Liver (tissue), 9 donors: Measurements from ENCODE around the gene MMP28. TPM values are rescaled to one million over a fixed set of nuclear protein-coding genes. Genes with fewer than 3 reads are reported as not detected.

ENCODE experiments used
- DNase-seq: peaks from one replicate; pipeline ENCODE4 v3.0.0-alpha.2; 2017; ENCODE audit warnings: low spot score
- H3K27ac ChIP-seq, 2 donors: one replicate each; pipeline ENCODE4 v1.7.0; 2013; ENCODE audit warnings: inconsistent platforms in 2 of 2, low read length in 2 of 2, control low read depth in 1 of 2, low read depth in 1 of 2, mild to moderate bottlenecking in 1 of 2
- H3K27me3 ChIP-seq, 4 donors: one replicate each; pipeline versions ENCODE4 v1.6.1 to v1.7.0; 2013; ENCODE audit warnings: low read length in 3 of 4, inconsistent platforms in 1 of 4, mild to moderate bottlenecking in 1 of 4, moderate library complexity in 1 of 4; ENCODE audit not compliant: control insufficient read depth in 4 of 4, insufficient read depth in 4 of 4
- H3K36me3 ChIP-seq, 4 donors: one replicate each; pipeline versions ENCODE4 v1.6.1 to v1.7.0; 2013; ENCODE audit warnings: low read length in 3 of 4, mild to moderate bottlenecking in 3 of 4, low read depth in 1 of 4, moderate library complexity in 1 of 4; ENCODE audit not compliant: control insufficient read depth in 4 of 4, insufficient read depth in 3 of 4
- H3K4me1 ChIP-seq, 4 donors: one replicate each; pipeline versions ENCODE4 v1.6.1 to v1.7.0; 2013; ENCODE audit warnings: low read length in 3 of 4, mild to moderate bottlenecking in 3 of 4, moderate library complexity in 1 of 4; ENCODE audit not compliant: control insufficient read depth in 4 of 4, insufficient read depth in 4 of 4
- H3K4me3 ChIP-seq, 3 donors: one replicate each; pipeline versions ENCODE4 v1.6.1 to v1.7.0; 2013; ENCODE audit warnings: low read length in 3 of 3, control low read depth in 1 of 3, low read depth in 1 of 3, mild to moderate bottlenecking in 1 of 3
- H3K9ac ChIP-seq, 2 donors: one replicate each; pipeline ENCODE4 v1.7.0; 2013; ENCODE audit warnings: low read length in 2 of 2, mild to moderate bottlenecking in 2 of 2, moderate library complexity in 2 of 2, control low read depth in 1 of 2, low read depth in 1 of 2
- H3K9me3 ChIP-seq, 4 donors: one replicate each; pipeline versions ENCODE4 v1.6.1 to v1.7.0; 2013; ENCODE audit warnings: low read length in 3 of 4; ENCODE audit not compliant: control insufficient read depth in 4 of 4
- ATF3 ChIP-seq: IDR thresholded peaks from 2 replicates; pipeline ENCODE4 v1.6.1; 2016; ENCODE audit warnings: antibody characterized with exemption
- CTCF ChIP-seq: fragments of 150-350 bp; IDR thresholded peaks from 2 replicates; pipeline ENCODE4 v1.5.1; 2017; ENCODE audit warnings: improper control_type of control experiment, low read depth, low read length; ENCODE audit not compliant: missing input control
- EGR1 ChIP-seq, 2 donors: IDR thresholded peaks; 2 replicates each; pipeline ENCODE4 v1.6.1; 2016 to 2018; ENCODE audit warnings: antibody characterized with exemption in 2 of 2, low read depth in 2 of 2
- FOXA1 ChIP-seq: IDR thresholded peaks from 2 replicates; pipeline ENCODE4 v1.6.1; 2016; ENCODE audit warnings: antibody characterized with exemption
- FOXA2 ChIP-seq: IDR thresholded peaks from 2 replicates; pipeline ENCODE4 v1.6.1; 2016; ENCODE audit warnings: antibody characterized with exemption
- GABPA ChIP-seq, 2 donors: IDR thresholded peaks in 1 of 2; conservative IDR thresholded peaks in 1 of 2; 2 replicates each; pipeline ENCODE4 v1.6.1; 2016; ENCODE audit warnings: antibody characterized with exemption in 2 of 2, mild to moderate bottlenecking in 1 of 2, moderate library complexity in 1 of 2
- HNF4A ChIP-seq, 2 donors: conservative IDR thresholded peaks; 2 replicates each; pipeline ENCODE4 v1.6.1; 2016; ENCODE audit warnings: antibody characterized with exemption in 2 of 2, mild to moderate bottlenecking in 2 of 2
- HNF4G ChIP-seq: IDR thresholded peaks from 2 replicates; pipeline ENCODE4 v1.6.1; 2016; ENCODE audit warnings: antibody characterized with exemption
- JUND ChIP-seq, 2 donors: IDR thresholded peaks; 2 replicates each; pipeline ENCODE4 v1.6.1; 2016; ENCODE audit warnings: antibody characterized with exemption in 2 of 2
- NR2F2 ChIP-seq: IDR thresholded peaks from 2 replicates; pipeline ENCODE4 v1.6.1; 2016; ENCODE audit warnings: antibody characterized with exemption
- RAD21 ChIP-seq, 2 donors: IDR thresholded peaks; 2 replicates each; pipeline ENCODE4 v1.6.1; 2016; ENCODE audit warnings: antibody characterized with exemption in 2 of 2, mild to moderate bottlenecking in 2 of 2
- RXRA ChIP-seq, 2 donors: IDR thresholded peaks; 2 replicates each; pipeline ENCODE4 v1.6.1; 2017 to 2018; ENCODE audit warnings: antibody characterized with exemption in 2 of 2, mild to moderate bottlenecking in 1 of 2
- SP1 ChIP-seq: IDR thresholded peaks from 2 replicates; pipeline ENCODE4 v1.6.1; 2018; ENCODE audit warnings: antibody characterized with exemption, mild to moderate bottlenecking
- TAF1 ChIP-seq: conservative IDR thresholded peaks from 2 replicates; pipeline ENCODE4 v1.6.1; 2016; ENCODE audit warnings: antibody characterized with exemption, mild to moderate bottlenecking
- YY1 ChIP-seq: IDR thresholded peaks from 2 replicates; pipeline ENCODE4 v1.6.1; 2016; ENCODE audit warnings: antibody characterized with exemption, mild to moderate bottlenecking
- ZBTB33 ChIP-seq: IDR thresholded peaks from 2 replicates; pipeline ENCODE4 v1.6.1; 2016; ENCODE audit warnings: antibody characterized with exemption
- WGBS: extraction: QIAGEN DNeasy Blood & Tissue Kit; methylation state at CpG from one replicate; pipeline ENCODE4 v1.1.7; 2013; 5-methylcytosine and 5-hydroxymethylcytosine counted together
- polyA plus RNA-seq, 2 donors: library from polyadenylated mRNA; stranded (reverse) in 1 of 2; unstranded in 1 of 2; fragments of 200-250 nt in 1 of 2; fragments of >200 nt in 1 of 2; fragmentation: Nextera tagmentation in 1 of 2; extraction: Ambion mirVana in 1 of 2; gene quantifications; one replicate each; pipeline versions ENCODE4 v1.2.1 to v1.2.3, GENCODE V29; 2013 to 2015
- total RNA-seq, 2 donors: library from RNA; depleted of rRNA; stranded (reverse); fragments of >200 nt; gene quantifications; one replicate each; pipeline ENCODE4 v1.2.3, GENCODE V29; 2014
- TF ChIP-seq, protein P1 (sequence below): IDR thresholded peaks from 2 replicates; pipeline ENCODE4 v1.6.1; 2016; ENCODE audit warnings: antibody characterized with exemption
- TF ChIP-seq, protein P2 (sequence below): IDR thresholded peaks from 2 replicates; pipeline ENCODE4 v1.6.1; 2016; ENCODE audit warnings: antibody characterized with exemption, mild to moderate bottlenecking
- donor health status: healthy.
- donor health status: healthy.
- donor health status: healthy.
- donor health status: healthy.
- donor health status: healthy.

The MMP28 gene
- total and polyA plus RNA-seq, 4 donors, result 0.14 to 0.75 (median 0.44) TPM

DNA sequence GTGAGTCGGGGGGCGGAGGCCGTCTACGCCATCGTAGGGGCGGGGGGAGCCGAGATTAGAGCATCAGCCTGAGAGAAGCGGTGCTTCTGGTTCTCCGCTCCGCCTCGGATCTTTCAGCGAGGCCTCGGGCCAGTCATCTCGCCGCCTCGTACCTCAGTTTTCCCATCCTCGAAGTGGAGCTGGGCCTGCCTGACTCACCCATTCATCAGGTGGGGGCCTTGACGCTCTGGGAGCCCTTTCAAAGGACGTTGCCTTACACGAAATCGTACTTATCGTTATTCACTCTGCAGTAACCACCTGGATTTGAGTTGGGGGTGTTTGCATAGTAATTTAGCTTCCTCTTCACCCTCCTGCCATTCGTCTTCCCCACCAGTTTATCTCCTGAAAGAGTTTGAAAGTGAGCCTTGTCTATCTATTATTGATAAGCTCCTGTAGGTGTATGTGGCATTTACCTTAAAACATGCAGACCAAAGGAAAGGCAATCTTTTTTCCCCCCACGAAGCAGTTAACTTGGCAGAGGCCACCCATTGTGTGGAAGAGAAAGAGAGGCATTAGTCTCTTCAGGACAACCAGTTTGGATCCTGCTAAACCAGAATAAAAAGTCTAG, 14.5 kb upstream of the MMP28 start:
- H3K27ac ChIP-seq, result peak overlapping the region; percentile 91 to 95
- DNase-seq, result no peak
- WGBS, result under 1% methylated on average over 24 of the region's 24 CpGs
- no peaks in the 10 kb centered on the region for H3K36me3 ChIP-seq
- no peaks in the 10 kb centered on the region for H3K9me3 ChIP-seq
- H3K4me3 ChIP-seq, result peak overlapping the region; percentile 85 to 95 (median 89)
- H3K9ac ChIP-seq, result peak overlapping the region; percentile 73 to 83
- H3K27me3 ChIP-seq, result no peaks in the 10 kb centered on the region
- TF ChIP-seq ATF3 (no peak), YY1 (peak; percentile 59)
- H3K4me1 ChIP-seq, result peaks cover 3 to 20% (median 14%) of the 10 kb centered on the region in 4 donors

- TF ChIP-seq HNF4A (conservative IDR thresholded peaks at IDR 0.05) (no peak), FOXA1 (no peak), HNF4G (no peak), CTCF (peak; percentile 65), NR2F2 (no peak), EGR1 (IDR thresholded peaks at IDR 0.05; ENCODE audit: low read depth in 2 of 2) (peak; percentile 50 to 78), RAD21 (IDR thresholded peaks at IDR 0.05) (peak; percentile 65 to 66), TAF1 (peak; percentile 96), ZBTB33 (no peak), FOXA2 (peak; percentile 40), JUND (IDR thresholded peaks at IDR 0.05) (peak; percentile 8 to 20), YY1 (peak; percentile 98), GABPA (IDR thresholded peaks at IDR 0.05 in 1 of 2, conservative IDR thresholded peaks at IDR 0.05 in 1 of 2) (no peak), ATF3 (no peak), RXRA (IDR thresholded peaks at IDR 0.05) (peak in 1 of 2 donors; percentile 23), SP1 (peak; percentile 76)
- TF ChIP-seq, protein P1, sequence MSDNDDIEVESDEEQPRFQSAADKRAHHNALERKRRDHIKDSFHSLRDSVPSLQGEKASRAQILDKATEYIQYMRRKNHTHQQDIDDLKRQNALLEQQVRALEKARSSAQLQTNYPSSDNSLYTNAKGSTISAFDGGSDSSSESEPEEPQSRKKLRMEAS, result peak; percentile 83
- TF ChIP-seq, protein P2, sequence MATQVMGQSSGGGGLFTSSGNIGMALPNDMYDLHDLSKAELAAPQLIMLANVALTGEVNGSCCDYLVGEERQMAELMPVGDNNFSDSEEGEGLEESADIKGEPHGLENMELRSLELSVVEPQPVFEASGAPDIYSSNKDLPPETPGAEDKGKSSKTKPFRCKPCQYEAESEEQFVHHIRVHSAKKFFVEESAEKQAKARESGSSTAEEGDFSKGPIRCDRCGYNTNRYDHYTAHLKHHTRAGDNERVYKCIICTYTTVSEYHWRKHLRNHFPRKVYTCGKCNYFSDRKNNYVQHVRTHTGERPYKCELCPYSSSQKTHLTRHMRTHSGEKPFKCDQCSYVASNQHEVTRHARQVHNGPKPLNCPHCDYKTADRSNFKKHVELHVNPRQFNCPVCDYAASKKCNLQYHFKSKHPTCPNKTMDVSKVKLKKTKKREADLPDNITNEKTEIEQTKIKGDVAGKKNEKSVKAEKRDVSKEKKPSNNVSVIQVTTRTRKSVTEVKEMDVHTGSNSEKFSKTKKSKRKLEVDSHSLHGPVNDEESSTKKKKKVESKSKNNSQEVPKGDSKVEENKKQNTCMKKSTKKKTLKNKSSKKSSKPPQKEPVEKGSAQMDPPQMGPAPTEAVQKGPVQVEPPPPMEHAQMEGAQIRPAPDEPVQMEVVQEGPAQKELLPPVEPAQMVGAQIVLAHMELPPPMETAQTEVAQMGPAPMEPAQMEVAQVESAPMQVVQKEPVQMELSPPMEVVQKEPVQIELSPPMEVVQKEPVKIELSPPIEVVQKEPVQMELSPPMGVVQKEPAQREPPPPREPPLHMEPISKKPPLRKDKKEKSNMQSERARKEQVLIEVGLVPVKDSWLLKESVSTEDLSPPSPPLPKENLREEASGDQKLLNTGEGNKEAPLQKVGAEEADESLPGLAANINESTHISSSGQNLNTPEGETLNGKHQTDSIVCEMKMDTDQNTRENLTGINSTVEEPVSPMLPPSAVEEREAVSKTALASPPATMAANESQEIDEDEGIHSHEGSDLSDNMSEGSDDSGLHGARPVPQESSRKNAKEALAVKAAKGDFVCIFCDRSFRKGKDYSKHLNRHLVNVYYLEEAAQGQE, result peak; percentile 93
- no peaks in the 10 kb centered on the region for H3K9me3 ChIP-seq
These were observed 13.8 kb upstream of the MMP28 start, which contains the start of gene TAF15 for GRCh38 chr17:35808962-35809854. Gene TAF15, plus strand, starts transcription at chr17:35809484. Its CDS starts 86 bp downstream, at chr17:35809570.

More at GRCh38 chr17:35808962-35809854, 13.8 kb upstream of the MMP28 start, which contains the start of gene TAF15:
- peak within 1 kb of the TSS; percentile 85 to 95 (median 89) for H3K4me3 ChIP-seq
- under 1% methylated on average over 71 of the region's 71 CpGs for WGBS
- no peaks in the 10 kb centered on the region for H3K27me3 ChIP-seq
- DNase-seq, result peak; percentile 95
- H3K9ac ChIP-seq, result peak within 1 kb of the TSS; percentile 91
- H3K27ac ChIP-seq, result peak within 1 kb of the TSS; percentile 91 to 95
- no peaks in the 10 kb centered on the region for H3K36me3 ChIP-seq
- peaks cover under 1 to 20% (median 14%) of the 10 kb centered on the region in 4 donors for H3K4me1 ChIP-seq
